Gastrocnemius medialis (tissue), 4 donors: ENCODE measurements around the gene MTERF1.

Source experiments
- POLR2A ChIP-seq, 2 donors: fragments of 450-650 bp; IDR thresholded peaks; one replicate each; pipeline ENCODE4 v1.6.1; 2017; ENCODE audit warnings: antibody characterized with exemption in 2 of 2, mild to moderate bottlenecking in 2 of 2, moderate library complexity in 2 of 2
- TF ChIP-seq, protein P1 (sequence below), 5 experiments: fragments of 450-650 bp in 3 of 5; fragments of 200-600 bp in 2 of 5; sonication (generic) in 2 of 5; IDR thresholded peaks in 4 of 5; conservative IDR thresholded peaks in 1 of 5; 1 replicate in 4 of 5; 2 replicates in 1 of 5; pipeline ENCODE4 v1.5.1; 2016 to 2019; ENCODE audit warnings: antibody characterized with exemption in 5 of 5, mild to moderate bottlenecking in 3 of 5, moderate library complexity in 3 of 5

DNA sequence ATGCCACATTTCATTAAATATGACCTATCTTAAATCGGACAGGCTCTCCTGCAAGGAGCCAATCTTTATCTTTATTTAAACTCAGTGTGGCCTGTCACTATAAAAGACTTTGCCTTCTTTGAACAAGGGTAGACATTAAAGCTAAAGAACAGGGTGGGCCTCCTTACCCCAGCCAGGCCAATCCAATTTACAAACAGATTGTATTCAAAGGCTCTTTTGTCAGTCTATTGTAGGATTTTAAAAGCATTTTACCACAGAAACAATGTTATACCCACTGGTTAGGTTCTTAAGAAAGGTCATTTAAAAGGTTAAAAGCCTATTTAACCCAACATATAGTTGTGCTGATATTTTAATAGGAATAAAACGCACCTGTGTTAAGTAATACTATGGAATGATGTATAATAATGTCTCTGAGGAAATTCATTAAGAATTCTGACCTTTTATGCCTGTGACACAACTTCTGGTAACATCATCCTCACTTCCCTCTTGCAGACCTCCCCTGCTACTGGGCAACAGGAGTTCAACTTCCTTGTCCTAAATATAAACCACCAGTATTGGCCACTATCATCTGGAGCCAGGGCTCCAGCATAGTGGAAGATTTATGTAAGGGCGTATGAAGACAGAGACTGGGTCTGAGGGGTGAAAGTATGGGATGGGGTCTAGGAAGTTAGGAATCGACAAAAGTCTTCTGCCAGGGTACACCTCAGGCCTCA, 32.5 kb downstream of the MTERF1 start:
- TF ChIP-seq, protein P1, sequence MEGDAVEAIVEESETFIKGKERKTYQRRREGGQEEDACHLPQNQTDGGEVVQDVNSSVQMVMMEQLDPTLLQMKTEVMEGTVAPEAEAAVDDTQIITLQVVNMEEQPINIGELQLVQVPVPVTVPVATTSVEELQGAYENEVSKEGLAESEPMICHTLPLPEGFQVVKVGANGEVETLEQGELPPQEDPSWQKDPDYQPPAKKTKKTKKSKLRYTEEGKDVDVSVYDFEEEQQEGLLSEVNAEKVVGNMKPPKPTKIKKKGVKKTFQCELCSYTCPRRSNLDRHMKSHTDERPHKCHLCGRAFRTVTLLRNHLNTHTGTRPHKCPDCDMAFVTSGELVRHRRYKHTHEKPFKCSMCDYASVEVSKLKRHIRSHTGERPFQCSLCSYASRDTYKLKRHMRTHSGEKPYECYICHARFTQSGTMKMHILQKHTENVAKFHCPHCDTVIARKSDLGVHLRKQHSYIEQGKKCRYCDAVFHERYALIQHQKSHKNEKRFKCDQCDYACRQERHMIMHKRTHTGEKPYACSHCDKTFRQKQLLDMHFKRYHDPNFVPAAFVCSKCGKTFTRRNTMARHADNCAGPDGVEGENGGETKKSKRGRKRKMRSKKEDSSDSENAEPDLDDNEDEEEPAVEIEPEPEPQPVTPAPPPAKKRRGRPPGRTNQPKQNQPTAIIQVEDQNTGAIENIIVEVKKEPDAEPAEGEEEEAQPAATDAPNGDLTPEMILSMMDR (IDR thresholded peaks at IDR 0.05 in 4 of 5, conservative IDR thresholded peaks at IDR 0.05 in 1 of 5), result no peak
- TF ChIP-seq POLR2A (IDR thresholded peaks at IDR 0.05), result no peak
